ENCODE data around the gene FMOD.
A peak's percentile ranks its signal among the peaks of the same experiment; 100 is the strongest.
"Not testable (repeated sequence)": the region's sequence is repeated elsewhere in the genome, so short reads cannot be mapped to it uniquely, and the experiment has no call there.

FMOD gene

GRCh38 chr1:203306089-203306964 lies 44.6 kb downstream of the FMOD start:
- DNase-seq: peak; percentile 75

DNA sequence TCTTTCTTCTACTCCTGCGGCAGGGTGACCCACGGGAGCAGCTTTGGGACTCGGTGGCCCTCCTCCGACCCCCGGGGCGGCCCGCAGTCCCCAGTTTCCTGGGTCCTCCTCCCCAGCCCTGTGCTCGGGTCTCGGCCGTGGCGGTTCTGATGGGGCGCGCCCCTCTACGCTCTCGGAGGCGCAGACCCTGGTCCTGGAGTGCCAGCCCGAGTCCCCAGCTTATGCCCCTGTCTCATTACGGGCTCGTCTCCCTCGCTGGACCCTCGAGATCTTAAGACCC lies 45.2 kb downstream of the FMOD start:
- no peak for DNase-seq

DNA sequence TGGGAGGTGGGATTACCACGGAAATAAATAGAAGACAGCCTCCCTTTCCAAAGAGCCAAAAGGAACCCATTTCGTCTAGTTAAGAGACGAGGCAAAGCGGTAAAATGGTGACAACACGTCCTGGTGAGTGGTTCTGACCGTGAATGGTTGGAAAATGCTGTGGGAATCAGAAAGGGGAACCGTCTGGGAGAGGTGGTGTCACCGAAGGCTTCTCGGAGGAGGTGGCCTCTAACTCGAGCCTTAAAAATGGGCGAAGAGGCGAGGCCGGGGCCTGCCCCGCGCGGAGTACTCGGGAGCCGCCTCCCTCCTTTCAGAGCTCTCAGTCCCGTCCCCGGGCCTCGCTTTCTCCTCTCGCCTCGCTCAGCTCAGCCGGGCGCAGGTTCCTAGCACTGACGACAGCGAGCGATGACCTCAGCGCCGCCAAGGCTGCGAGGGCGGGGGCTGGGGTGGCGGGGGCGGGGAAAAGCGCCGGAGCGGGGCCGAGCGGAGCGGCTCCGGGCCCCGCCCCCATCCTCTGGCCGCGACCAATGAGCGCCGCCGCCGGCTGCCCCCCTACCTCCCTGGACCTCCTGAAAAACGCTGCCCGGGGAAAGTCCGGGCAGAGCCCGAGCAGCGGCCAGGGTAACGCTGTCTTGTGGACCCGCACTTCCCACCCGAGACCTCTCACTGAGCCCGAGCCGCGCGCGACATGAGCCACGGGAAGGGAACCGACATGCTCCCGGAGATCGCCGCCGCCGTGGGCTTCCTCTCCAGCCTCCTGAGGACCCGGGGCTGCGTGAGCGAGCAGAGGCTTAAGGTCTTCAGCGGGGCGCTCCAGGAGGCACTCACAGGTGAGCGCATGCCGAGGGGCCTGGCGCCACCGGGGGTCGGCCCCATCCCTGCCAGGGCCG lies 45.8 kb downstream of the FMOD start, which contains the start of gene BTG2:
TSS of gene BTG2 (plus strand) at position 601 of the 890 bp plus-strand sequence. CDS start at position 689, 88 bp downstream.
- peak; percentile 95 for DNase-seq

DNA sequence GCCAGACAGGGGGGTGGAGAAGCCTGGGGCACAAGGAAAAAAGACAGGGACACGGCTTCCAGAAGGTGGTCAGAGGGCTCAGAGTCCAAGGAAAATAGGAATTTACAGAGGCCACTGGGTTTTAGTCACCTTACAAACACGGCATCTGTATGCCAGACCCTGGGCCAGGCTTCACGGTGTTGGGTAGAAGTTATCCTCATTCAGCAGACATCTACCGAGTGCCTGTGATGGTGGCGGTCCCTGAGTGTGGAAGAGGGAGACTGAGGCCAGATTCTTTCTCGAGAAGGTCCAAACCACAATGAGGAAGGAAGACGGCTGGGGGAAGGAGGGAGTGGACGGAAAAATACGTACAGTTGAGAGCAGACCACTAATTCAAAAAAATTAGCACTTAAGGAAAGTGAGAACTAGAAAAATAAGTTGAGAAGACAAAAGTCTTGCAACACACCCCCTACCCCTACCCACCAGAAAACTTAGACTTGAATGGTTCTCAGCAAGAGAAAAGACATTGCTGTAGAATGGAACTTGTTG lies 46.5 kb downstream of the FMOD start:
- DNase-seq: no peak

DNA sequence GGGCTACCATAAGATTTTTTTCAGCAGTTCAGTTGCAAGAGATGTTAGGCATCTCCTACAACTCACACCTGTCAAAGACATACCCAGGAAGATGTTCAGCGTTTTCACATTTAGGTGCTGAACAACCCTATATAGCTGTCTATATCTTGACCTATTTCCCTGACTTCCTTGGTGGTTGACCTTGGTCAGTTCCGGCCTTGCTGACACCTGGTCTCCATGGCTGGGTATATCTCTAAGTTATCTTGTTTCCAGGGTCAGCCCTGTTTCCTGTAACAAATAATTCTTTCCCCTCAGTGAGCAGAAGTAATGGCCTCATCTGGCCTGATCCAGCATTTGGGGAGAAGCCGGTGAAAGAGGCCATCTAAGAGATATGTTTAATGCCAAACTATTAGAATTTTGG lies 48.0 kb downstream of the FMOD start:
- no peak for DNase-seq

DNA sequence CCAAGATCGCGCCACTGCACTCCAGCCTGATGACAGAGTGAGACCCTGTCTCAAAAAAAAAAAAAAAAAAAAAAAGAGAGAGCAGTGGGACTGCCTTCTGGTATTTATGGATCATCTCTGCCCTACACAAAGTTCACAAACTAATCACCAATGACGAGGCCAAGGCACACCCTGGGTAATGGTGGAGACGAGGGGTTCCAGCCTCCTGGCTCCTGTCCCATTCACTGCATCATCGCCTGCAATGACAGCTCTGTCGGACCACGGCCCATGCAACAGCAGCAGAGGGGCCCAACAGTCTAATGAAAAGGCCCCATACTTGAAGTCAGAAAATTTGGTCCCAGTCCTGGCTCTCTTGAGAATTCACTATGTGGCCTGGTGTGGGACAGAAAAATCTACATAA lies 48.5 kb downstream of the FMOD start:
- no peak for DNase-seq

DNA sequence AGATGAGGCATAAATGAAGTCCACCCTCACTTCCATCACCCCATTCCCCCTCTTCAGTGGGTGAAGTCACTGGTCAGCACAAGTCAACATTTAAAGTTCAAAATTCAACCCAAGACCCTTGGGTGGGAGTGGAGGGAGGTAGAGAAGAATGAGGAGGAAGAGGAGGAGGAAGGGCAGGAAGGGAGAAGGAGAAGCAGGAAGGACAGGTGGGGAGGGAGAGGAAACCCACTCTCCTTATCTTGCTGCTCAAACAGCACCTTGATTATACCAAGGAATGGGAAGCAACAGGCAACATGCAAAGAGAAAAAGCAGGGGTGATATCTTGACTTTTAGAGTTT lies 49.6 kb downstream of the FMOD start:
- DNase-seq: no peak

DNA sequence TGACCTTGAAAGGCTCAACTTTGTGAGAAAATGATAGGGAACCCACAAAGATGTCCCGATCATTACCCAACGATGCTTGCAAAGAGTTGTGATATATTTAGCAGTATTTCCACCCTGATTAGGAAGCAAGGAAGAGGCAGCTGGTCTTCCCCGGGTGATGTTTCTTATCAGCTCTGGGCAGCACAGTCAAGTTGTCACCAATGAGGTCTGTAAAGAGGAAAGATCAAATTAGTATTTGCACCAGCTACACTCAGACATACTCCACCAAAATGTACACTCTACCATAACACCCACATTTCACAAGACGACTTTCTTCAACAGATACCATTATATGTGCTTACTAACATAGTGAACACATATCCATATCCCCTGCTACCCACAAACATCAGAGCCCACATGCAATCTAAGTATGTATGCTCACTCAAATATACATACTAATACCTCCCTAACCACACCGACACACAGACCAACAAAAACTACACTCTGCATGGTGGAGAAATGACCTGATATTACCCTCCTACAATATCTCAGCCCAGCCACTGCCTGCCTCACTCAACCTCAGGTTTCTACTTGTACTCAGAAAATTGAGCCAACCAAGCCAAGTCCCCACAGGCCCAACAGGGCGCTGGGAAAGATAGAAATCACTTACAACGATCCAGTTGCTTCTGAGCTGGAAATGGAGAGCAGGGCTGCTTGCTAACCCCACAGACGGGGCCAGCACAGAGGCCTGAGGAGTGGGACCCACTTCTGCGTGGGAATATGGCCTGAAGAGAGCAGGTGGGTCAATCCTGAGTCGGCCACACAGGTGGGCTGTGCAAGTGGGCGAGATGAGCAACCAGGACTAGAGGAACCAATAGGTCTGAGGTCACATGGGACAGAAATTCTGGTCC lies 50.2 kb downstream of the FMOD start:
- no peak for DNase-seq

DNA sequence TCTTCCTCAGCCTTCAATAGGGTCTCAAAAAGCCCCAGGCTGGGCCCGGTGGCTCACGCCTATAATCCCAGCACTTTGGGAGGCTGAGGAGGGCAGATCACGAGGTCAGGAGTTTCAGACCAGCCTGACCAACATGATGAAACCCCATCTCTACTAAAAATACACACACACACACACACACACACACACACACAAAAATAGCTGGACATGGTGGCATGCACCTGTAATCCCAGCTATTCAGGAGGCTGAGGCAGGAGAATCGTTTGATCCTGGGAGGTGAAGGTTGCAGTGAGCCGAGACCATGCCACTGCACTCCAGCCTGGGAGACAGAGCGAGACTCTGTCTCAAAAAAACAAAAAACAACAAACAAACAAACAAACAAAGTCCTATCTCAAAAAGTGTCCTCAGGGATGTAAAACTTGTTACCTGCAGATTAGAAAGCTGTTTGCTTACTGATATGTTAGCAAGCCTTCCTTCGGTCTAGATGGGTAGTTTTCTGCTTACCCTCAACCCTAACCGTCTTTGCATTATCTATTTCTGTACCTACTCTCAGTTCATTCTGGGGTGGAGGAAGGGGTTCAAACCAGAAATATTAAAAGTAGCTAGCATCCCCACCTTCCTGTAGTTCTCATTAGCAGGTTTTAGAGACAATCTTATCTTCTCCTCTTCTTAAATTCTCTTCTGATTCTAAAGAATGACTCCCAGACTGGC lies 51.0 kb downstream of the FMOD start:
- not testable (repeated sequence) for DNase-seq

DNA sequence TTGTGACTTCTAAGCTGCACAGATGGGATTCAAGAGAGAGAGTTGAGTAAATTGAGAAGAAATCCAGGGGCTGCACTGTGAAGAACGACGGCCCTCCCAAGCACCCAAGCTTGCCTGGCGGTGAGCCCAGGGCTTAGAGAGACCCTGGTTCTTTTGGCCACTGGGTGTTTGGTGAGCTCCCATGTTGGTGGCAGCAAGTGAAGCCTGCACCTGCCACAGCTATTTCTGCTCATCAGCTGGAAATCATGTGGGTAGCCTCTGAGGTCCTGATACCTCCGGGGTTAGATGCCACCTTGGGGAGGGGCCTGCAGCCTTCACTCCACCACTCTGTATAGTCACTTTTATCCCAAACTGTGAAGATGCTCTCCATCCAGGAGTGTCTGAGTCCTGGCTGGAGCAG lies 51.8 kb downstream of the FMOD start:
- DNase-seq: no peak

GRCh38 chr1:203296460-203297073 lies 54.4 kb downstream of the FMOD start:
- DNase-seq: no peak

DNA sequence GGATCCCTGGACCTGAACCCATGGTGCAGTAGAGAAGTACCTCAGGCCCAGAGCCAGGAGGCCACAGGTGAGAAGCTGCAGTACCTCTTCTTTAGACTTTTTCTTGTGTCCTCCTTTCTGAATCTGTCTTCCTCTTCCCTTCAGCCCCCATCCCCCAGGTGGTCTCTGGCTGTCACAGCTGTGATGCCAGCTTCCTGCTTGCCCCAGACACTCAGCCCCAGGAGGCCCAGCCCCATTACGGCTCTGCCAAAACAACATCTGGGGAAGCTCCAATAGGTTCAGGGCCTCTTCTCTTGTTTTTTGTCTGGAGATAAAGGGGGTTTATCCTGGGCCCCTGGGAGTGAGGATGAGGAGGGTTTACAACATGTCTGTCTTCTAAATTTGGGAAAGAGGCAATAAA lies 55.1 kb downstream of the FMOD start:
- no peak for DNase-seq

DNA sequence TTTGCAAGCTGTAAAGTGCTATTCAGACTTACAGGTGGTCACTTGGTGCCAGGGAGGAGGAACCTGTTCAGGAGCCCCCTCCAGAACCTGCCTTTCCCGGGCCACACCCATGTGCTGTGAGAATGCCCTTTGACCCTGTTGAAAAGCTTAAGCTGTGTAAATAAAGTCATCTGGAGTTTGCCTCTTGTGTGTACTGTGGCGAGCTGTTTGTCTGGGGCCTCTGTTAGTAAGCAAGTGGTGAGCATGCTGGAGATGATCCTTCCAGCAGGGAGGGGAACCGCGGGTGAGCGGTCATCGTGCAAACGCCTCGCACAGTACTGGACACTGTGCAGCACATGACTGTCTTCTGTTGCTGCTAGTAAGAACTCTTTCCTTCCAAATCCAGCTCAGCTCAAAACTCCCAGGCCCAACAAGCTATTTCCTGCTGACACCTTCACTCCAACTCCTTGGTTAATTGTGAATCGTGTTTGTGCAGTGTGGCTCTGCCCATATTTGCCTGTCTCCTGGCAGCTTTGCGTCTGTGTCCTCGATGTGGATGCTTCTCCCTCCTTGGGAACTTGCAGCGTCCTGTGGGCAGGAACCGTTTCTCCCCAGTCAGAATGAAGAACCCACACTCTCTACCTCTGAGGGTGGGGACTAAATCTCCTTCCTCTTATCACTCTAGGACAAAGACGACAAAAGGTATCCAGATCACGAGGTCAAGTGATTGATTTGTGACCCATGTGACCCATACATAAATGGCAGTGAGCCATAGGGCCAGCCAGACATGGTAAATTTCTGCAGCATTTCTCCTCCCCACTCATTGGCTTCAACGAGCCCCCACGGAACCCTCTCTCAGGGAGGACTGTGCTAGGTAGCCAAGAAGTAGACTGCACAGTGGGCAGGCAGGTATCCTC lies 59.5 kb downstream of the FMOD start:
- DNase-seq: no peak
